Right lung (tissue), 5 donors: ENCODE data around the gene FRMPD1. TPM values are rescaled to one million over a fixed set of nuclear protein-coding genes. Genes with fewer than 3 reads are reported as not detected.

Experiments used
- DNase-seq, 2 donors: peaks; one replicate each; pipeline ENCODE4 v3.0.0-alpha.2; 2013
- polyA plus RNA-seq, 5 donors: library from polyadenylated mRNA; unstranded; fragments of 120-200 nt; gene quantifications; one replicate each; pipeline versions ENCODE4 v1.2.1 to v1.2.3, GENCODE V29; 2013; ENCODE audit warnings: inconsistent platforms in 1 of 5, low replicate concordance in 1 of 5; ENCODE audit not compliant: insufficient read length in 5 of 5, insufficient read depth in 1 of 5

FRMPD1 gene
- polyA plus RNA-seq, 5 donors = 0.05 to 0.74 (median 0.14) TPM

DNA sequence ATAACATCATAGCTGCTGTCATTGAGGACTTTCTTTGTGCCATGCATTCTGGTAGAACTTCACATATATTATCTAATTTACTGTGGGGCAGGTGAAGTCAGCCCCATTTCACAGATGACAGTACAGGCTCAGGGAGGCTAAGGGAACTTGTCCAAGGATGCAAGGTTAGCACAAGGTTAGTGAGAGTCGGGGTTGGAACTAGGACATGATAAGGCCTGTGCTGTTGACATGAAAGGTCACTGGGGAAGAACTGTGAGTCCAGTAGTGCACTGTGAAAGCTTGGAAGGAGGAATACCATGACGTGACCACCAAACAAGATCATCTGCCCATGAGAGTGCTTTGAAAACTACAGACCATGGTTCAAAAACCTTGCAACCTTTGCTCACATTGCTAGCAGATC is 26.7 kb downstream of the FRMPD1 start:
- no peak for DNase-seq

GRCh38 chr9:37678789-37679273 is 28.1 kb downstream of the FRMPD1 start:
- no peak for DNase-seq

DNA sequence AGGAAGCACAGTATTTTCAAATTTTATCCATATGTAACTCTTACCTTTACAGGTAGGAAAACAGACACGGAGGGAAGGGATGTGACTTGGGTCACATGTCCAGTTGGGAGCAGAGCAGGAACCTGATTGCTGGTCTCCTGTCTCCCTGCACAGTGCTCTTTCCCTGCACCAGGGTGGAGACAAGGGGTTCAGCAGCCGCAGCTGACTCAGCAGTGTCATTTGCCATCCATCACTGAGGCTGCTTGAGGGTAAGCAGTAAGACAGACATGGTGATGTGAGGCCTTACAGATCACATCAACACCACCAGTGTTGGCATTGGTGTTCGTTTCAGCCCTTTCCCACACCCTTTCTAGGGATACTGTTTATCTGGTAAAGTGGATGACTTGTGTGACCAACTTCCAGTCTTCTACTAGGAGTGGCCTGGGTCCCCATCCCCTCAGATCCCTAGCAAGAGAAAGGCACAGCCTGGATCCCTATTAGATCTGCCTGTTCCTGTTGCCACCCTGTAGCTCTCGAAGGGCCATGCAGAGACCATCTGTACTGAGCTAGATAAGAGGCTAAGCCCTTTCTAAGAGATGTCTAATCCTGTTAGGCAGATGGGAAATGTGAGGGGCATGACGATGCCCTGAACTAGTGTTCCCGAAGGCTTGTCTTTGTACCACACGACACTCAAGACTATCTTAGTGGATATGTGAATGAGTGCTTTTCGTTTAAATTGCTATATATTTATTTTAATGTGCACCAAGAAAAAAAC is 29.1 kb downstream of the FRMPD1 start:
- DNase-seq = no peak

DNA sequence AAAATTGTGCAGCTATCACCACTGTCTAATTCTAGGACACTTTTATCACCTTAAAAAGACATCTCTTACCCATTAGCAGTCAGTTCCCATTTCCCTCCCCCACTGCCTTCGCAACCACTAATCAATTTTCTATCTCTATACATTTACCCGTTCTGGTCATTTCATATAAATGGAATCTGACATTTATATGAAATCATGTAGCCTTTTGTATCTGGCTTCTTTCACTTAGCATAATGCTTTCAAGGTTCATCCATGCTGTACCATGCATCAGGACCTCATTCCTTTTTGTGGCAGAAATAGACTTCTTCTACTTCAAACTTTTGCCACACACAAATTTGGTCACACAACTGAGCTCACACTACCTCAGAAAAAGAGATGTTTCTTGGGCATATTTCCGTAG is 32.2 kb downstream of the FRMPD1 start:
- DNase-seq = no peak

GRCh38 chr9:37683531-37684371 is 33.0 kb downstream of the FRMPD1 start:
- no peak for DNase-seq

GRCh38 chr9:37692622-37693221 is 42.0 kb downstream of the FRMPD1 start:
- DNase-seq = no peak

DNA sequence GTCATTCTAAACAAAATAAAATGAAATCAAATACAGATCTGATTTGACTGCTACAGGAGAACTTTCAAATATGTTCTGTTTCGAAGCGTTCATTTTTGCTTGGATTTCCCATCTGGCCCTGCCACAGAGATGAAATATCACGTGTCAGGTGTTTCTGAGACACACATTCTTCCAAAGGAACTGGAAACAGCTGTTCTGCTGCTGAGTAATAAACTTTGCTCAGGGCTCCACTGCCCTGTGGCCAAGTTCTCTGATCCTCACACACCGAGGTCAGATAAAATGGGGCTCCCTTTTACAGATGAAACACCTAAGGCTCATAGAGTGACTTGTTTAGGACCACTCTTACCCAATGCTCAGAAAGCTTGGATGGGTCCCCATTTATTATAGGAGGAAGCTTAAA is 42.5 kb downstream of the FRMPD1 start:
- DNase-seq = no peak

- no peak for DNase-seq
Observed at GRCh38 chr9:37694355-37694754, 43.6 kb downstream of the FRMPD1 start.

DNA sequence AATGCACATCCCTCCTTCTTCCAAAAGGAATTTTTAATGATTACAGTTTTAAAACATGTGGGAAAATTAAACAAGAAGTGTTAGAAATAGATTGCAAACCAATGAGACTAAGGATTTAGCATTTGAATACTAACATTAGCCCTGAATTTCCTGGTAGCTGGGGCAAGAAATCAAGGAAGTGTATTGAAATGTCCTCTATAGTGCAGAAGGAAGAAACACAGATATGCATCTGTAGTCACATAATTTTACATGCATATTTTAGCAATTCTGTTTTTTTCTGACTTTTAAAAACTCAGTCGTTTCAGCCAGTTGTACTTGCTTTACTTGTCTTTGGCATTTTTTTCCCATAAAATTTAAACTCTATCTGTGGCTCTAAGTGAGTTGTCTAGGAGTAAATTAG is 45.8 kb downstream of the FRMPD1 start:
- no peak for DNase-seq

DNA sequence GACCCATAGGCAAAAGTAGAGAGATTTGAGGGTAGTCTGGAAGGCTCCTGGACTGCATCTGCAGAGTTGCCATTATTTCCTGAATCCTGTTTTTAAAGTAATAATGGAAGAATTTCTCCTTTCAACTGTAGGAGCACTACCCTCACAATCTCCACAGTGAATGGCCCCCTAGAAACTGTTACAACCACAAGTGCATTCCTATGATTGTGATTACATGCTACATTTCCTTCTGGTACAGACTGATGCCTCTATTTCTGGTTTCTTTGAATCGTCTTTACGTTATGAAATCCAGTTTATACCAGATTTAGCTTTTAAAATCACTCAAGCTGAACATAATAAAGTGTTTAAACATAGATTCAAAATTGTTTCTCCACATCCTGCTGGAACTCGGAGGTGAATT is 49.4 kb downstream of the FRMPD1 start:
- no peak for DNase-seq

DNA sequence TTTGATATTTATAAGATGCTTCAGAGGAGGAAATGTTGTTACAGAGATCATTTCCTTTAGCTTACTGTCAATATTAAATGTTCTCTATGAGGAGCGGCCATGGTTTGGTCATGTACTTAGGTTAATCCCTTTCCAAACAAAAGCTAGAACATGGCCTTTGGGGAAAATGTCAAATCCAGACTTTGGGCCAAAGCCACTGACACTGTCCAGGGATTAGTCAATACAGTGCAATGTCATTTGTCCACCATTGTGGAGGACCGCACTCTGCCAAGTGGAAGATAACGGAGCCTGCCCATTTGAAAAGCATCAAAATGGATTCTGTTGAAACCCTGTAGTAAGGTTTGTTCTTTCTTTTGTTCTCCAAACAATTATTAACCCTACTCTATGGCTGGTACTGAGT is 50.1 kb downstream of the FRMPD1 start:
- DNase-seq = no peak

GRCh38 chr9:37705787-37706186 is 55.0 kb downstream of the FRMPD1 start:
- no peak for DNase-seq

DNA sequence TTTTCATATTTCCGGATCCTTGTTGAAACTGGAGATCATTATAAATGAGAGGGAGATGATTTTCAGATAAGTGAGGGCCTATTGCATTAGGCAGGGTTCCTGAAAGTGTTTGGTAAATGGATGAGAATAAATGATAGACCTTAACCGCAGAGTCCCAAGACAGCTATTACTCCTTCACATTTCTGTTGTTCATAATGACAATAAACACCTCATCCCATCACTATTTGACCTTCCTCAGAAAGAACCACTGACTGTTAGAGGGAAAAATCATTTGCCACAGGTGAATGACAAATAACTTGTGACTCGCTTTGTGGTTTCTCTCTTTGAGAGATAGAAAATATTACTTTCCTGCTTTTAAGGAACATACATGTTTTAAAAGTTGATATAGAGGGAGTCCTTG is 55.5 kb downstream of the FRMPD1 start:
- no peak for DNase-seq

DNA sequence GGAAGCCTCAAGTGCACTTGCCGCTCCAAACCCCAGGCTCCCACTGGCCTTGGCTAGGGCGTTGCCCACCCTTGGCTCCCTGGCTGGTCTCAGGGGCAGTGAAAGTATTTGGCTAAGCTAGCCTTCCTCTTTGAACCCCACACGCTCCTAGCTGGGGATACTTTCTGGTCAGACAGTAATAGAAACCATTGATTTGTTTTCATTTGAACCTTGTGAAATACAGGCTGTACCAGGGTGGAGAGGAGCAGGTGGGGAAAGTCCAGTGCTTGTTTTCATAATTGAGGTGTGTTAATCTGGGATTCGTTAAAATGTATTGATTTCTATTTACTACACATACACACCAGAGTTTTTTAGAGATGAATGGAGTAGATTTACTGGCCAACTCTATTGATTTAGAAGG is 57.0 kb downstream of the FRMPD1 start:
- no peak for DNase-seq

GRCh38 chr9:37710046-37710445 is 59.3 kb downstream of the FRMPD1 start:
- no peak for DNase-seq

DNA sequence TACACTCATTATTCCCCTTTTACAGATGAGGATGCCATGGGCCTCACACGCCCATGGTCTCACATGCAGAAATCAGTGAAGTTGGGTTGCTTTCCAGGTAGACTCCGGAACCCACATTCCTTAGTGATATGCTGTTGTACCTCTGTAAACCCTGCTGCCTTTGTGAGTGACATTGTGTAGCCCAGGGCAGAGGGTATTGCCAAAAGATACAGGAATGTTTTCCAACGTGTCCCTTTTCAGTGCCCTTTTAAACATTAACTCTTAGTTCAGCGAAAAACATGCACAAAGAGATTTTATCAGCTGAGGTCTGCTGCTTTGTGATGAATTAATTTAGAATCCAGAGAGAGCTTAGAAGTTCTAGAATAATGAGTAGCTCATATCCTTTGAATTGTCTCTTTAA is 64.5 kb downstream of the FRMPD1 start:
- DNase-seq = no peak

DNA sequence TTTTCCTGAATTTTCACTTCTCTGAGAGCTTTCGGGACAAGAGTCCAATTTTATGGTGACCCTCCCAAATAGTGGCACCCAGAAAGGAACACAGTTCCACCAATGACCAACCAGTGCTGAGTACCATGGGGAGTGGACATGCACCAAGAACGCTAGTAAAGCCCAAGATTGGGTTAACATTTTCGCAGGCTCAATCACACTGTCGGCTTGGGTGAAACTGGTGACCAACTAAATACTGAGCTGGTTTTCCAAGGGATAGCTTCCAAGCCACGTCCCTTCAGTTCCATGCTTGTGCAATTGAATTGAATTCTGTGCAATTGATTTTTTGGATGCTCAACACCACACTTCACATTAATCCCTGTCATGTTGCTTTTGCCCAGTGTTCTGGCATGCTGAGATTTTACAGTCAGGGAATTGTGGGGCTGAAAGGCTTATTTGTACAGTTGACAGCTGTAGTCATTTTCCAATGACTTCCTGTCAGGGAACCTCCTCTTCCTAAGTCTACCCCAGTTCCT is 65.3 kb downstream of the FRMPD1 start:
- no peak for DNase-seq

GRCh38 chr9:37719526-37719925 is 68.8 kb downstream of the FRMPD1 start:
- DNase-seq = no peak

- peak; percentile 5 to 10 for DNase-seq
Observed at GRCh38 chr9:37727013-37727412, 76.3 kb downstream of the FRMPD1 start.

GRCh38 chr9:37729499-37729898 is 78.7 kb downstream of the FRMPD1 start:
- no peak for DNase-seq

- no peak for DNase-seq
Observed at GRCh38 chr9:37730256-37730655, 79.5 kb downstream of the FRMPD1 start.

DNA sequence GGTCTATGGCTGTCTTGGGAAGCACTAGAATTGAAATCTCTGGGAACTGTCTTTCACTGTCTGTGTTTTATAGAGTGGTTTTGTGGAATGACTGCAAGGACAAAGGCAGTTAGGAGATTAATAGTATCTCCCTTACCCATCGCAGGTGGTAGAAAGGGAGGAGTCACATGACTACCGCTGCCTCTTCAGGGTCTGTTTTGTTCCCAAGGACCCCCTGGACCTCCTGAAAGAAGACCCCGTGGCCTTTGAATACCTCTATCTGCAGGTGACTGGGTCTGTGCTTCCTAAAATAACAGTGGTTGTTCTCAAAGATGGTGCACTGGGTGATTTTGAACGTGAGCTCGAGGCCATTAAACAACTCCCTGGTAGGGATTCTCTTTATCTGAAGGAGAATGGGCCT is 80.1 kb downstream of the FRMPD1 start:
- no peak for DNase-seq
